Measurements from ENCODE around the gene RGL4.
"Not testable (repeated sequence)": the region's sequence is repeated elsewhere in the genome, so short reads cannot be mapped to it uniquely, and the experiment has no call there.

RGL4 gene

DNA sequence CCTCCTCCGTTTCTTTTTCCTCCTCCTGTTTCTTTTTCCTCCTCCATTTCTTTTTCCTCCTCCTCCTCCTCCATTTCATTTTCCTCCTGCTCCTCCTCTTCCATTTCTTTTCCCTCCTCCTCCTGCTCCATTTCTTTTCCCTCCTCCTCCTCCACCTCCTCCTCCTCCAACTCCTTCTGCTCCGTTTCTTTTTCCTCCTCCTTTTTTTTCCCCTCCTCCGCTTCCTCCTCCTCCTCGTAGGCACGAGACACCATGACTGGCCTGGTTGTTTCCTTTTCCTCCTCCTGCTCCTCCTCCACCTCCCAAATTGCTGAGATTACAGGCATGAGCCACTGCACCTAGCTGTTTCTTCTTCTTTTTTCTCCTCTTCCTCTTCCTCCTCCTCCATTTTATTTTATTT, 33.1 kb upstream of the RGL4 start:
- no peak overlapping the region for H3K4me3 ChIP-seq (ENCODE audit: low read depth, low read length)
- DNase-seq (ENCODE audit: low read depth): no peak
- TF ChIP-seq, protein P1, sequence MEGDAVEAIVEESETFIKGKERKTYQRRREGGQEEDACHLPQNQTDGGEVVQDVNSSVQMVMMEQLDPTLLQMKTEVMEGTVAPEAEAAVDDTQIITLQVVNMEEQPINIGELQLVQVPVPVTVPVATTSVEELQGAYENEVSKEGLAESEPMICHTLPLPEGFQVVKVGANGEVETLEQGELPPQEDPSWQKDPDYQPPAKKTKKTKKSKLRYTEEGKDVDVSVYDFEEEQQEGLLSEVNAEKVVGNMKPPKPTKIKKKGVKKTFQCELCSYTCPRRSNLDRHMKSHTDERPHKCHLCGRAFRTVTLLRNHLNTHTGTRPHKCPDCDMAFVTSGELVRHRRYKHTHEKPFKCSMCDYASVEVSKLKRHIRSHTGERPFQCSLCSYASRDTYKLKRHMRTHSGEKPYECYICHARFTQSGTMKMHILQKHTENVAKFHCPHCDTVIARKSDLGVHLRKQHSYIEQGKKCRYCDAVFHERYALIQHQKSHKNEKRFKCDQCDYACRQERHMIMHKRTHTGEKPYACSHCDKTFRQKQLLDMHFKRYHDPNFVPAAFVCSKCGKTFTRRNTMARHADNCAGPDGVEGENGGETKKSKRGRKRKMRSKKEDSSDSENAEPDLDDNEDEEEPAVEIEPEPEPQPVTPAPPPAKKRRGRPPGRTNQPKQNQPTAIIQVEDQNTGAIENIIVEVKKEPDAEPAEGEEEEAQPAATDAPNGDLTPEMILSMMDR (conservative IDR thresholded peaks at IDR 0.05; ENCODE audit: low read depth, low read length): no peak

DNA sequence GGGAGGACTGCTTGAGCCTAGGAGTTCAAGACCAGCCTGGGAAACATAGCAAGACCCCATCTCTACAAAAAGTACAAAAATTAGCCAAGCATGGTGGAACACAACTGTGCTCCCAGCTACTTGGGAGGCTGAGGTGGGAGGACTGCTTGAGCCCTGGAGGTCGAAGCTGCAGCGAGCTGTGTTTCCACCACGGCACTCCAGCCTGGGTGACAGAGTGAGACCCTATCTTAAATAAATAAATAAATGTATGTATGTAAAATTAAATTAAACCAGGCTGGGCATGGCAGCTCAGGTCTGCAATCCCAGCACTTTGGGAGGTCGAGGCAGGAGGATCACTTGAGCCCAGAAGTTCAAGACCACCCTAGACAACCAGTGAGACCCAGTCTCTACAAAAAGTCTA, 30.4 kb upstream of the RGL4 start:
- not testable (repeated sequence) for H3K4me3 ChIP-seq (ENCODE audit: low read depth, low read length); DNase-seq (ENCODE audit: low read depth)

DNA sequence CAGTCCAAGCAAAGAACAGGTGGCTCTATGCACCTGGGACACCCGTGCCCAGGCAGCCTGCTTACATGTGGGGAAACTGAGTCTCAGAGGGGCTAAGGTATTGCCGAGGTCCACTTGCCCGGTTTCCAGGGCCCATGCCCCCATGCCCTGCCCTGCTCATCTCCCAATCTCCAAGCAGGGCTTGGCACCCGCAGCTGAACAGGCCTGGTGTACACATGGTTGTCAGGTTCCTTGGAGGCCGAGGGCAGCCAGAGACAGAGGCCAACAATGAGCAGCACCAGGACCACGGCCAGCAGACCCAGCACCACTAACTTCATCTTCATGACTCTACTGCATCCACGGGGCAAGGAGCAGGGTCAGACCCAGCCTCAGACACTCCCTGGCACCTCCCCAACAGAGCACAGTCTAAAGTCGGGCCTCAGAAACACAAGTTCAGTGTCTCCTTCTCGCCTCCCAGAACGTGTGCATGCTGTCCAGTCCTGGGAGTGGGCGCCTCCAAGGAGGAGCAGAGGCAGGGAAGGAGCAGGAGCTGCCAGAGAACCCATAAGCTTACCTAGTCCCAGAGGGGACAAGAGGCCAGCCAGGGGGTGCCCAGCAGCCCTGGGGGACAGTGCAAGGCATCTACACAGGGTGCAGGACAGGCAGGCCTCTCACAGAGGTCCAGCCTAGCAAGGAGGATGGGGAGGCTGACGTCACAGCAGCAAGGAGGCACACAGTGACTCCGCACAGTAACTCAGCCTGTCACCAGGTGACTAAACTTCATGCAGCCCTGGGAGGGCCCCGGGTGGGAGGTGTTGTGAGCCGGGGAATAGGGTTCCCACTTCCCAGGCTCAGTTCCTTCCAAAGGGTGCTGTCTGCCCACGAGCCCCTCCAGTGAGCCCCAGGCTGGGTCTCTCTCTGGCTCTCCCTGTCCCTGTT, 20.2 kb upstream of the RGL4 start:
- TF ChIP-seq, protein P1 (conservative IDR thresholded peaks at IDR 0.05; ENCODE audit: low read depth, low read length): no peak
- no peak overlapping the region for H3K4me3 ChIP-seq (ENCODE audit: low read depth, low read length)
- DNase-seq (ENCODE audit: low read depth): no peak

DNA sequence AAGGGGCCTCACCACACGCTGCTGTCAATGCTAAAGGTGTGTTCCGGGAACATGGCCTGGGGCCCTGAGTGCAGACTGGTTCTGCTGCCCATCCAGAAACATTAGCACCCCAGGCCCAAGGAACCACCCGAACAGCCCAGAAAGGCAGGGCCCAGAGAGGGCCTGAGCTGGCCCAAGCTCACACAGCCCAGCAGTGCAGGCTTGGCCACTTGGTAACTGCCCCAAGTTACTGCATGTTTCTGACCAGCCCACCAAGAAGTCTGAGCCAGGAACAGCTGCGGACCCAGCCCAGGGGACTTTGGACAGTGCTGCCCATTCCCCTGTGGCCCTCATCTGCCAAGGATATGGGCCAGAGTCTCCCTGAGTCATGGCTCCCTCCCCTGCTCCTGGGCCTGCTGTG, 19.4 kb upstream of the RGL4 start:
- not testable (repeated sequence) for H3K4me3 ChIP-seq (ENCODE audit: low read depth, low read length); DNase-seq (ENCODE audit: low read depth)

DNA sequence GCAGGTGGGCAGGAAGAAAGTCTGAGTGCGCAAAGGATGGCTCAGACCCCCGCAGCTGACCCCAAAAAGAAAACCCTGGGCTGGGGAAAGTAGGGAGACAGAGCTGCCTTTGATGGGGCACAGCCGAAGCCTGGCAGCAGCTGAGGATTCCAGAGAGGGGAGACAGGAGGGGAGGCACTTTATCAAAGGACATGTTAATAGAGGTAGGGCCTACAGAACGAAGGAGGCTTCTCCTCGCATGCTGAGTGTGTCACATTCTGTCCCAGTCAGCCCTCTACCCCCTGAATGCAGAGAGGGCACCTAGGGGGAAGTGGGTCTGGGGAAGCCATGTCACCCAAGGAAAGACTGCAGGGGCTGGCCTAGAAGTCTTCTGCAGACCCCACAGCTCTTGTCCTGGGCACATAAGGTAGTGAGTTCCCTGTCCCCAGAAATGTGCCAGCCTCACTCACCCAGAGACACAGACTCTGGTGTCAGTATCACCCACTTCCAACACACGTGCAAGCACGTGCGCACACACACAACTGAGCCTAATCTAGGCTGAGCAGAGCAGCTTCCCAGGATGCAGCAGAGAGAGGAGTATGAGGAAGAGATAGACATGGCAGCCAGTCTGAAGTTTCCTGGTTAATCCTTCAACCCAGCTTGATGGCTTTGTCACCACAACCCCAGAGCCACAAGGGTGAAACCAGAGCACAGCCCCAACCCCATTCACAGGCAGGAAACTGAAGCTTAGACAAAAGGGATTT, 18.3 kb upstream of the RGL4 start:
- not testable (repeated sequence) for DNase-seq (ENCODE audit: low read depth); H3K4me3 ChIP-seq (ENCODE audit: low read depth, low read length)

DNA sequence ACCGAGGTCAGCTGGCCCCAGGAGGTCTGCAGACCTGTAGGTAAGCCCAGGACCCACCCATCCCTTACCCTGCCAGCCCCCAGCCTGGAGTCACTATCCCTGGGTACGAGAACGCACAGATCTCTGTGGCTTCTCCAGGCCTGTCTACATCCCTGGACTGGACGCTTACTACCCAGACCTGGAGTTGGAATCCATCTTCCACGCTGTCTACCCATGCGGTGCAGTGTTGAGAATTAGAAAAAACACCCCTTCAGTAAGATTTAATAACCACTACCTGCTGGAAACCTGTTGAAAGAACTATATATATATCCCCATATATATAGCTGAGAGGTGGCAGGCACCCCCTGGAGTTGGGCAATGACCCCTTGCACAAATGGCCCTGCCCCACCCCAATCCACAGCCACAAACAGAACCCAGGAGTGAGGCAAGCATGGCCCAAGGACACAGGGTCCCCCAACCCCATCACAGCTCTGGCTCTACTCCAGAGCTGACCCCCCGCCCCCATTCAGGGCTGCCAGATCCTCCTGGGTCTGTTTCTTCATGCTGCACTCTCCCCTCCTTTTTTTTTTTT, 17.7 kb upstream of the RGL4 start:
- TF ChIP-seq, protein P1 (conservative IDR thresholded peaks at IDR 0.05; ENCODE audit: low read depth, low read length): no peak
- DNase-seq (ENCODE audit: low read depth): no peak
- no peak overlapping the region for H3K4me3 ChIP-seq (ENCODE audit: low read depth, low read length)

DNA sequence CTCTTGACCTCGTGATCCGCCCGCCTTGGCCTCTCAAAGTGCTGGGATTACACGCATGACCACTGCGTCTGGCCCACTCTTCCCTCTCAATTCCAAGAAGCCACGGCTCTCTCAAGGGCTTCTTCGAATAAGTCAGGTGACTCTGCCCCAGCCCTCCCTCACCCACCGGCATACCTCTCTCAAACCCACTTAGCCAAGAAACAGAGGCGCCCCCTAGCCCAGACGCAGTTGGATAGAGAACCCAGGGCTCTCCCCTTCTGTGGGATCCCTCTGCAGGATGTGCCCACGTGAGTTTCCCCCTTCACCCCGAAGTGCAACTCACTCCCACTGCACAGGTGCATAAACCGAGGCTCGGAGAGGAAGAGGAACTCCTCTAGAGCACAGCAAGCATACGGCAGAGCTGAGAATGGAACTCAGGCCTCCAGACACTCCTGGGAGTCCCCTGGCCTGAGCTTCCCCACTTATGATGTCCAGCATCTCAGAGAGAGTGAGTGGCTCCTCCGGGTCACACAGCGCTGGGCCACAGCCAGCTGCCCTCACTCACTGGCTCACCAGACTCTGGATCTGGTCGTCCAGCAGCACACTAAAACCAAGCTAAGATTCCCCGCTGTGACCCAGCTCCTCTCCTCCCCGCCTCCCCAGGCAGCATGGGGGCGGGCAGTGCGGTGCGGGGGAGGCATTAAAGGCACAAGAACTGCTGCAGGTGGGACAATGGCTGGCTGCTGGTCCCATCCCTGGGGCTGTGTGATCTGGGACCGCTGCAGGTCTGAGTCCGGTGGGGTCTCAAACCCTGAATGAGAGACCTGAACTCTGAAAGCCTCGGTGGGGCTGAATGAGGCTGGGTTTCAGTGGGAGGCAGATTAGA, 16.8 kb upstream of the RGL4 start:
- DNase-seq (ENCODE audit: low read depth): peak; percentile 53
- no peak overlapping the region for H3K4me3 ChIP-seq (ENCODE audit: low read depth, low read length)
- TF ChIP-seq, protein P1 (conservative IDR thresholded peaks at IDR 0.05; ENCODE audit: low read depth, low read length): no peak

DNA sequence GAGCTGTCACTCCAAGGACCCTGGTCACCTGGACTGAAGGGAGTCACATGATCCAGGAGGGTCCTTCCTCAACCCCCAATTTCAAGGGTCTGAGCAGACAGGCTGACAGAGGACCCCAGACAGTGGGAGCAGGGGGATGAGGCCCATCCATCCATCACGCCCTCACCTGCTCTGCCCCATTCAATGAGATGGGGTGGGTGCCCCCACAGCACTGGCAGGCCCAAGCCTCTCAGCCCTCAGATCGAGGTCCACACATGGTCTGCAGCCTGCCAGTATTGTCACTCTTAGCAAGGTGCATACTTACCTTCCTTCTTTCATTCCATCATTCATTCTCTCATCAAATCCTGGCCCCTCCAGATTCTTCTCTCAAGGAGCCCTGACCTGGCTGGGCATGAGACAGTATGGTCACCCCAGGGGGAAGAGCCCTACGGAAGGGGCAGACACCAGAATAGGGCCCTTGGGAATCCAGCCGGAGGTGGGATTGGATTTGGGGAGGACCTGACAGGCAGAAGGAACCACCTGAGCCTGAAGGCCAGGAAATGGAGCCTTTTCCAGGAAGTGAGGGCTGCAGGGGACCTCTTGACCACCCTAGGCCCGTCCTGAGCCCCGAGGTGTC, 15.8 kb upstream of the RGL4 start:
- not testable (repeated sequence) for DNase-seq (ENCODE audit: low read depth)

More for the DNA sequence above, 15.8 kb upstream of the RGL4 start:
- not testable (repeated sequence) for H3K4me3 ChIP-seq (ENCODE audit: low read depth, low read length)
